Measurements from ENCODE around the gene PTPRN2.

Gene PTPRN2

DNA sequence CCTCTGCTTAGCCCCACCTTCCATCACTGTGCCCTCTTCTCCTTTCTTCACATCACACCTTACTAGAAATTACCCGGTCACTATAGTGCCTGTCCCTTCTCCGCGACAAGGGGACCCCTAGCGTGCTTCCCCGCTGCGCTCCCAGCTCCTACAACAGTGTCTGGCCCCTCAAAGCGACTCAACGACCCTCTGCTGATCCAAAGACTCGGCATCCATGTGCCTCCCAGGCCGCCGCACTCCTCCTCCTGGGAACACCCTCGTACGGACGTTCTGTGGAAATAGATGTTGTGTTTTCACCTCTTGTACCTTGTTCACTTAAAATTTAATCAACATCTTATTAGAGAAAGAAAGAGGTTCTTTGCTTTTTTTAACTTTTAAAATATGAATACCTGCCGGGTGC is 787.3 kb downstream of the PTPRN2 start:
- DNase-seq = no peak

DNA sequence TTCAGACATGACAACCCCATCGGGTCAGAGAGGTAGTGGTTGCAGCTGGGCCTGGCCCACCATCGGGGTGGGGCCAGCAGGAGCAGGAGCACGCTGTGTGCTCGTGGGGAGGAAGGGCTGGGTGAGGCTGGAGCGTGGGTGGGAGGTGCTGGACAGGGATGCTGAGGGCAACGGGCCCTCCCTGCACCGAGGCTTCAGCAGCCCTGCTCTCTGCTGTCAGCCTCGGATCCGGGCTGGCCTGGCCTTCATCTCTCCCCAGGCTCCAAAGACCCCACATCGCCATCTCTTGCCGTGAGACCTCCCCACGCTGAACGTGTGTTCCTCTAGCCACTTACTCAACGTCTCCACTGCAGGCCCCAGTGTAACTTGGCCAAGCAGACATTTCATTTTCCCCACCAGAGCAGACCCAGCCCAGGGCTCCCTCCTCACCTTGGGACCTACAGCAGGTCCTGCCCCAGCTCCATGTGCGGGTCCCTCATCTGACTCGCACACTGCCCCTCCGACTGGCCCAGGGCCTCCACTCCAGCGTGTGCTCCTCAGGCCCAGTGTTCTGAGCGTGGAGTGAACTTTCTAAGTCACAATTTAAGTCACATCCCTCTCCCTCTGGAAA is 788.4 kb downstream of the PTPRN2 start:
- DNase-seq = no peak

- no peak for DNase-seq
Observed at GRCh38 chr7:157797361-157797760, 790.3 kb downstream of the PTPRN2 start.

- no peak for DNase-seq
Observed at GRCh38 chr7:157796846-157797245, 790.8 kb downstream of the PTPRN2 start.

DNA sequence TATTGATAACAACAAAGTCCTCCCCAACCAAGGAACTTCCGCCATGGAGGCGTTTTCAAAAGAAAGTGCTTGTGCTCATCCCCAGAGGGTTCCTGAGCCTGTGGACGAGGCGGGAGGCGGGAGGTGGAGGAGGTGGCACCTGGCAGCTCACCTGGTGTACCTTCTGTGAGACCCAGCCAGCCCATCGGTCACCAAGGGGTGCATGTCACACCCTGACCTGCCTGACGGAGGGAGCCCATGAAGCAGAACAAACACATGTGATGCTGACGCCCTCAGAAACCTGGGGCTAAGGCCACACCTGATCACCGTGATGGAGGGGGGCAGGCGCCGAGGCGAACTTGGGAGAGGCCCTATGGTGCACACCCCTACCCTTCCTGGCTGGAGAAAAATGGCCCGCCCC is 792.0 kb downstream of the PTPRN2 start:
- no peak for DNase-seq

DNA sequence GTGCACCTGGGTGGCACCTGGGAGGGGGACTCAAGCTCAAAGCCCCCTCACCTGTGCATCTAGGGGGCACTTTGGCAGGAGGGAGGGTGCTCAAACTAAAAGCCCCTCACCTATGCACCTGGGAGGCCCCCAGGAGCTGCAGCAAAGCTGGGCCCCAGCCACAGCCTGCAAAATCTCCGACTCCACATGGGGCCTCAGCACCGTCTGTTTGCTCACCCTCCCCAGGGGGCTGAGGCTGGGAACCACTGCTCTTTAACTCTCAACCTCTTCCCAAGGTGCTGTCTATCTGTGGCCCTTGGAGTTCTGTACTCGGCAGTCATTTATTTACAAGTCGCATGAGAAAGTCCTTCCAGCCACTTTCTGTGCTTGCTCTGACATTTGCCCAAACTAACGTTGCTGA is 792.4 kb downstream of the PTPRN2 start:
- DNase-seq = no peak

GRCh38 chr7:157794746-157795065 is 792.9 kb downstream of the PTPRN2 start:
- DNase-seq = no peak

DNA sequence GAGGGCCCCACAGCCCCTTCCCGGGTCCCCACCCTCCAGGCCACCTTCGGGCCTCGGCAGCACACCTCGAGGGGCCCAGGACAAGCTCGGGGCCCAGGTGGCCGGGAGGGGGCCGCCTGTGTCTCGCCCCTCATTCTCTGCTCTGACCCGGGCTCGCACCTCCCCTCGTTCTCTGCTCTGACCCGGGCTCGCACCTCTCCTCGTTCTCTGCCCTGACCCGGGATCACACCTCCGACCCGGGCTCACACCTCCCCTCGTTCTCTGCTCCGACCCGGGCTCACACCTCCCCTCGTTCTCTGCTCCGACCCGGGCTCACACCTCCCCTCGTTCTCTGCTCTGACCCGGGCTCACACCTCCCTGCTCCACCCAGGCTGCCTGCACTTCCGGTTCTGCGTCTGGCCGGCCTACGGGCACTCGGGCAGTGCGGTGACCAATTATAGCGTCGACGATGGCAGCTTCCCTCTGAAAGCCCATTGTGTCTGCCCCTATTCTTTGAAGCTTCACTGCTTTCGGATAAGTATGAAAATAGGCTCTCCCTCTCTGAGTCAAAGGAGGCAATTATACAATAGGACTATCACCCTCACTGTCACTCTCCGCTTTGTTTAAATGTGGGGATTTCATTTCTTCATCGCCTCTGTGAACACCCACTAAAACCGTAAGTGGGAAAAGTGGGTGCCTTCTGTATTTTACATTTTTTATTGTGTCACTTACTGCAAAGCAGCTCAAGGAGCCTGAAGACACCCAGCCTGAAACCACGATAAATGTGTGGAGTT is 793.5 kb downstream of the PTPRN2 start:
- no peak for DNase-seq

DNA sequence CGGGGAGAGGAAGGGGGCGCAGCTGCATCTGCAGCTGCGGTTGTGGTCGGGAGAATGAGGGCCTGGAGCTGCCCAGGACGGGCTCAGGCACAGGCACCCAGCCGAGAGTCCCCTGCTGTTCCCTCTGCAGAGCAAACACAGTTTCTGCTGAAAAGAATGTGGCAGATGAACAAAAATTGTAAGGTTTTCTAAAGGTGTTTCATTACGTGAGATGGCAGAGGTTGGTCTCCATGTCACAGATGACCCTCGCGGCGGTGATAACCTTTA is 794.6 kb downstream of the PTPRN2 start:
- DNase-seq = no peak

GRCh38 chr7:157792241-157793086 is 795.2 kb downstream of the PTPRN2 start:
- DNase-seq = no peak

- DNase-seq = no peak
Observed at GRCh38 chr7:157791666-157792065, 796.0 kb downstream of the PTPRN2 start.

DNA sequence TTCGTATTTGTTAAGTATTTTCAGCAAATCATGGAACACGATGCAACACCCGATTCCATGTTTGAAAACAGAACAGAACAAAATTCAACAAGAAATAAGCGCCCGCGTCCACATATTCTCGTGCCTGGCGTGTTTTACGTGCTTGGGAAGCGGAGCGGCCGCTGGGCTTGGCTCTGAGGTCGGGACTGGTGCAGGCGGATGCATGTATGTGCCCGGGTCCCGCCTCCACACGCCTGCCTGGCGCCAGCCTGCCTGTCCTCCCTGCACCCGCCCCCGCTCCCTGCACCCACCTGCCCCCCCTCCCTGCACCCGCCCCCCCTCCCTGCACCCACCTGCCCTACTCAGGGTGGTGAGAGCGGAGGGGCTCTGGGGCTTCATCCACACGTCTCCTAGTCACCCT is 796.4 kb downstream of the PTPRN2 start:
- DNase-seq = no peak

- no peak for DNase-seq
Observed at GRCh38 chr7:157789942-157790341, 797.7 kb downstream of the PTPRN2 start.

DNA sequence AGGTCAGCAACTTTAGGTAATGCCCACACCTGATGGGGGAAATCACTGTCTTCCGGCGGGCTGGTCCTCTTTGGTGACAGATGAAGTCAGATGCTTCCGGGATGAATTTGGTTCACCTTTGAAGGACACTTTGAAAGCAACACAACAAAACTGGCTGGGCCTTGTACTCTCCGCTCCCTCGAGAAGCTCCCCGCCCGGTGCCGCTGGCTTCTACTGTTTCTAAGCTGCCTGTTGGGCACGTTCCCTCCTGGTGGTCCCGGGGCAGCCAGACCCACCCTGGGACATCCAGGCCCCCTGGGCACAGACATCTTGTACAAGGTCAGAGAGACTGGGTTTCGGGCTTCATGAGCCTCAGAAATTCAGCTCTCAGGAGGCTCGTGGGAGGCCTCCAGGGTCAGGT is 798.5 kb downstream of the PTPRN2 start:
- DNase-seq = no peak

DNA sequence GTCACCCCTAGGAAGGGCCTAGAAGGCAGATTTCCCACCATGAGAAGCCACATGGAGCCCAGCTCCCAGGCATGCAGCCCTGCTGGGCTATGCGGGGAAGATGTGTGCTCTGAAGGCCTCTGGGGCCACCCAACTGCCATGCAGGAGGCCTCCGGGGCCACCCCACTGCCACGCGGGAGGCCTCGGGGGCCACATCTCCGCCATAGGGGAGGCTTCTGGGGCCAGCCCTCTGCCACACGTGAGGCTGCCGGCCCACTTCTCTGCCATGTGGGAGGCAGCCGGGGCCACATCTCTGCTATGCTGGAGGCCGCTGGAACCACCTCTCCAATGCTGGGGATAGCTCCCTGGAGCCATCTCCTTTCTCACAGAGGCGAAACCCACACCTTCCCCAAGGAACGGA is 799.0 kb downstream of the PTPRN2 start:
- no peak for DNase-seq

GRCh38 chr7:157787275-157787701 is 800.3 kb downstream of the PTPRN2 start:
- no peak for DNase-seq

- DNase-seq = no peak
Observed at GRCh38 chr7:157786375-157787274, 801.0 kb downstream of the PTPRN2 start.

- DNase-seq = no peak
Observed at GRCh38 chr7:157785486-157786186, 802.0 kb downstream of the PTPRN2 start.

DNA sequence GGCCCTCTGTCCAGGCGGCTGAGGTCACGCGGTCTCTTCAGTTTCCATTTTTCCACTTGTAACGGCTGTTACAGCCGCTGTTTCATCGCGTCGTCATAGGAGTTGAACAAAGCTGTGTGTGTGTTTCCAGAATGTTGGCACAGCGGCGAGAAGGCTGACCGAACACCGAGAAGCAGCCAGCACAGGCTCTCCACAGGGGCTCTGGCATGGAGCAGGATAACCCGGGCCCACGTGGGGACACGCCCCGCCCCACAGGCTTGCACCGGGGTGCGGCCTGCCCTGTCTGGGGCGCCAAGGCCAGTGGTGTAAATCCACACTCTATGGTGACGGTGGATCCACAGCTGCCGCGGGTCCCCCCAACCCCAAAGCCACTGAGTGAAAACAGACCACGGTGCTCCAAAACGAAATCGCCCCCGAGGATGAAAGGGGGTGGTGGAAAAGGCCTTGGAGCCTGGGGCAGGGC is 802.6 kb downstream of the PTPRN2 start:
- DNase-seq = no peak

DNA sequence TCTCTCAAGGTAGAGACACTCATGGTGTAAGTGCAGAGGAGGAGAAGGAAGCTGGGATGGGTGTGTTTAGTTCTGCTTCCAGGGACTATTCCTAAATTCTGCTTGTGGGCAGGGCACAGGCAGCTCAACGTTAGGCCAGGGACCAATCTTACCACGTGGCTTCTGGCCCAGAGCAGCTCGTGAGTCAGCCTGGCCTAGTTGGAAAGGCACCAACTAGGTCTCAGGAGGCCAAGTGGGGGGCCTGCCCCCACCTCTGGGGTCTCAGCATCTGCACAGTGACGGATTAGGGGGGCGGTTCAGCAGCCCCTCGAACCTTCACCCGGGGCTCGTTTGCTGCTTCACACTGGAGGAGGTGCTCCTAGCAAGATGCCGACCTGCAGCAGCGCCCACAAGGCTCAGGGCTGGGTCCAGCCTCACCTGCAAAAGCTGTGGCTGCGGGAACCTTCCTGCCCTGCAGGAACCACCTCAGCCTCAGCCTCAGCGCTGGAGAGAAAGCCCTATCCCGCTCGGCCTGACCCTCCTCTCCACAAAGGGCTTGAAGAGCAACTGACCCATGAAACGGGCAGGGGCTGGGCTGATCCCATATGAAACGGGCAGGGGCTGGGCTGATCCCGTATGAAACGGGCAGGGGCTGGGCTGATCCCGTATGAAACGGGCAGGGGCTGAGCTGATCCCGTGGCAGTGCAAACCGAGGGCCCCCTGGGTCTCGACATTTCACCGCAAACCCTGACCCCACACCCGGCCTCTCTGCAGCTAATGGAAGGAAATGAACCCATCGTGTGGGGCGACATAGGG is 803.4 kb downstream of the PTPRN2 start:
- no peak for DNase-seq

- no peak for DNase-seq
Observed at GRCh38 chr7:157782041-157782440, 805.6 kb downstream of the PTPRN2 start.

Data from suppressor macrophage (primary cell).